CD1c-positive myeloid dendritic cell (primary cell): Measurements from ENCODE around the gene C9orf50.

Source experiments
- DNase-seq: peaks from one replicate; pipeline ENCODE4 v3.0.0-alpha.2; 2016; ENCODE audit errors: extremely low spot score

C9orf50 gene

DNA sequence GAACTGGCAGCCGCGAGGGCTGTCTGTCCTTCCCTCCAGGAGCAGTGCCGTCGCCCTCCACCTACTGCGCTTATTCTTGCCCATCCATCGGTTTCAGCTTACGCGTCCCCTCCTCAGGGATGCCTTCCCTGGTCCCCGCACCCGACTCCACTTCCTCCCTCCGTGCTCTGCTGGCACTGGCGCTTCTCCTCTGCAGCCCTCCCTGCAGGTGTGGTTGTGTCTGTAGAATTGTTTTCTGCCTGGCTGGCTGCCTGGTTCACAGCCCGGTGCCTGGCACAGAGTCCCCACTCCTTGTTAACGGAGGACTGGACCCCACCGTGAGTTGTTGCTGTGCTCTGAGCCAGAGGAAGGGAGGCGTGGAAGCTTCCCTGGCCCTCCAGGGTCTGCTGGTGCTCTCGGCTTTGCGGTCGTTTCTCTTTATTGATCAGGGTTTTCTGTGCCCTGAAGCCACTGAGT lies 10.8 kb upstream of the C9orf50 start:
- no peak for DNase-seq

DNA sequence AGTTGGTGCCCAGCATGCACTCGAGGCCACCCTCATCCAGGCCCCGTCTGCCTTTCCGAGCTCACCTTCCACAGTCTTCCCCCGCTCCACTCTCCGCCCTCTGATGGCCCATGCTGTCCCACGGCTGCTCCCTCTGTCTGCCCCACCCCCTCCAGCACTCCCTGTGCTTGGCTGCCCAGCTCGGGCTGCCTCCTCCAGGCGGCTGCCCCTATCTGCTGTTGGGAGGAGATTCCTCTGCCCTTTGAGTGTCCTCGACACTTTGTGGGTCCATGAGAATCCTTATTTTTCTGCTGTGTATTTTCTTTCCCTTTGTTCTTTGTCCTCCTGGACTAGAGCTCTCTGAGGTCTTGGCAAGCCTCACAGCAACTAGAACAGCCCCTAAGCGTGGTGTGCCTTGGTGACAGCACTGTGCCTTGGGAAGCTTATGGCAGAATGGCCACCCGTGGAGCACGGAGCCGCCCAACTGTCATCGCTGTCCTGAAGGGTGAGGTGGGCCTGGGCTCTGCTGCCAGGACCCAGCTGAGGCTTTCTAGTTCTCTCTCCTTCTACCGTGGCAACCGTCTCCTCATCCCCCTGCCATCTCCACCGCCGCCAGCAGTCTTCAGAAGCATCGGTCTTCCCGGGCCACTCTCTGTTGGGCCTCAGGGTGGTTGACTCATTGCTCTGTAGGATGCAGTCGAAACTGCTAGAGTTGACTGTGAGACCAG lies 10.2 kb upstream of the C9orf50 start:
- DNase-seq = peak; percentile 49

DNA sequence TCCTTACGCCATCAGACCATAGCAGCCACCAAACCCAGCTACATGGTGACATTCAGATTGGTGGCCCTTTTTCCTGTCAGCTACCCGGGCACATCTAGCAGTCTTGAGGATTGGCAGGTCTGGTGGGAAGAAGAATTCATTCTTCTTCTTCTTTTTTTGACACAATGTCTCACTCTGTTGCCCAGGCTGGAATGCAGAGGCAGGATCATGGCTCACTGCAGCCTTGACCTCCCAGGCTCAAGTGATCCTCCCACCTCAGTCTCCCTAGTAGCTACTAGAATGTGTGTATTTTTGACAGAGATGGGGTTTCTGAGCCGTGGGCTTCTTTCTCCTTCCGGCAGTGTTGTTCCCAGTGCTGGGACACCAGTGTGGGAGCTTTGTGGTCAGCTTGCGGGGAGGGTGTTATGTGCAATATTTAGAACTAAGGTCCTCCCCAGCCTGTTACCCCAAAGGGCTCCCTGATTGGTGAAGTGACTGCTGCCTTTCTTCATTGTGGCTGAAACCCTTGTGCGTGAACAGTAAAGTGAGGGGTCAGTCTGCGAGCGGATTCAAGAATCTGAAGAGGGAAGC lies 8.4 kb upstream of the C9orf50 start:
- DNase-seq = peak; percentile 26

DNA sequence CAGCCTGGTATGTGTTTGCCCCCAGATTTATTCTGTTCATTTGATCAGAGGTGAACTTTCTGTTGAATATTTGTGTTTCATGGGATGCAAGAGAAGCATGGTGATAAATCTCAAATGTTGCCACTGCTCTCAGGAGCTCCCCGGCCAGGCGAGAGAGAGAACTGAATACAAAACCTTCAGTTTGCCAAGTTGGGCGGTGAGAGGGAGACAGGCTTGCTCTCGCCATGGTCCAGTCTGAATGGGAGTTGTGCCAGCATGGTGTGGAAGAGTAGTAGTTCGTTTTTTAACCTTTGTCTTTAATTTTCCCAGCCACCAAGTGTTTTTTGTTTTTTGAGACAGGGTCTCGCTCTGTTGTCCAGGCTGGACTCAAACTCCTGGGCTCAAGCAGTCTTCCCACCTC lies 7.8 kb upstream of the C9orf50 start:
- DNase-seq = no peak

DNA sequence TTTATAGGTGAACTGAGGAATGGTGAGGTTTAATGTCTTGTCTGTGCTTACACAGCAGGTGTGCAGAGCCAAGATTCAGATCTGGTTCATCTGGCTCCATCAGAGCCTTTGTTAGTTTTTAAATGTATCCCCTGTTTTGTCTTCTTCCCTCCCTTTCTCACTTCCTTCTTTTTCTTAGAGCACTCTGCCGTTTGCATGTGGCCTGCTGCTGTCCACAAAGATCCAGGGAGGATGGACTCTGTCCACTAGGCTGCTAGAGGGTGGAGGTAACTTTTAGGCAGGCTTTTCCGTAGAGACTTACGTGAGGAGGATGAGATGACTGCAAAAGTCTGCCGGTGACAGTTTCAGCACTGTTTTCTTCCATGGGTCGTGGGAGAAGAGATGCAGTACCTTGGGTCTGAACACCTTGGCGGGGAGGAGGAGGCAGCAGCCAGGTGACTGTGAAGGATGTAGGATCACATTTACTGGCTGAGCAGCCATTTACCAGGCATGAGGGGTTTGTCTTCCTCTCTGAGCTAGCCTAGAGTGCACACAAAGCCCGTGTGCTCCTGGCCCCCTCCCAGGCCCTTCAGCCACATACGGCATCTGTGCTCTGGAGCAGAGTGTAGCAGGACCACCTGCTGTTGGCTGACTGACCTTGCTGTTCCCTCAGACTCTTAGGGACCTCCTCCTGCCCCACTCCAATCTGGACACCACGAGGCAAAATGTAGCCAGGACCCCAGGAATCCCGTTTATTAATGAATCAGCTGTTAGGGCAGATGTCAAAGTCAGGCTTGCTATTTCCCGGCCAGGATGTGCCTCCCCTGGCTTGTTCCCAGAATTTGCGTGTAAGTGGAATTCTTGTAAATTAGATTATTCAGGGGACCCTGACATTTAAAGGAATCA lies 6.9 kb upstream of the C9orf50 start:
- DNase-seq = no peak

DNA sequence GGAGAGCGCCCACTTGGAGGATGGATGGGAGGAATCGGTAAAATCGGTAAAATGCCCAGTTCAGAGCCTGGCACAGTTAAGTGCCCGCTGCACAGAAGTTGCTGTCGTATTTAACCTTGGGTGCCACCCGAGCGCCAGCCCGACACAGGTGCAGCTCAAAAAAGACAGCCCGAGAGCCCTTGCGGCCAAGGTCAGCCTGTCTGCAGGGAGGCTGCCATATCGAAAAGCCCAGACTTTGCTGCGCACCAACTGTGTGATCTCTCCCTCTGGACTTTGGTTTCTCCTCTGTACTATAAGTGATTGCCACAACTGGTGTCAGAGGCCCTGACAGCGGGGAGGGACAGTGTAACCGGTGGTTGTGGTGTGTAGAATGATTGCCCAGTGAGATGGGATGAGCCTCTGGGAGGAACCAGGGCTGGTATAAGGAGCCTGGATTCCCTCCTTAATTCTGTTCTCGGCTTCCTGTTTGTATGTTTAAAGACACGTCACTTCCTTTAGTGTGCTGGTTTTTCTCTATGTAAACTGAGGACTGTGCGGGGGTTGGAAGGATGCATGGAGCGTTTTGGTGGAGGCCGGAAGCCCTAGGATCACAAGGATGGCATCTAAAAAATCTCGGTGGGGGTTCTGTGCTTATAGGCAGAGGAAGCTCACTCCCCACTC lies 5.9 kb upstream of the C9orf50 start:
- DNase-seq = peak; percentile 41

DNA sequence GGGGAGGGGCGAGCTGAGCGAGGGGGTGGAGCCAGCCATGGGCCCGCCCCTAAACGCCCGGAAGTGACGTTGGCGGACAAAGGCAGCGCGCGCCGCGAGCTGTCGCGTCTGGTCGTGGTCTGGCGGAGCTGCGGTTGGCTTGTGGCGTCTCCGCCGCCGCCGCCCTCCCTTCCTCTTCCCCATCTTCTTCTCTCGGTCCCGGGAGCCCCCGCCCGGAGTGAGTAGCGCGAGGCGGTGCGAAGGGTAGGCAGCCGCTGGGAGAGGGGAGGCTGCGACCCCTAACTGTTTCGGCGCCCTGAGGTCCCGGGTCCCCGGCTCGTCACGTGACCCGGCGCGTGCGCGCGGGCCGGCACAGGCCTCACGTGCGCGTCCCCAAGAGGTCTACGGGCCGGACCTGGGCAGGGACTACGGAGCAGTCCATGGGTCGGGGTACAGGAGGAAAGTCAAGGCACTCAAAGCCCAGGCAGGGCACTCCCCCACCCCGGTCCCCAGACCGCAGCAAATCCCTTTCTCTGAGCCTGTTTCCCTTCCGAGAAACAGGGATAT lies 5.3 kb upstream of the C9orf50 start, which contains the start of gene NTMT1:
NTMT1 (plus strand) TSS at position 85 of the 546 bp plus-strand sequence. CDS start 6,541 bp downstream, outside the sequence.
- peak; percentile 94 for DNase-seq

DNA sequence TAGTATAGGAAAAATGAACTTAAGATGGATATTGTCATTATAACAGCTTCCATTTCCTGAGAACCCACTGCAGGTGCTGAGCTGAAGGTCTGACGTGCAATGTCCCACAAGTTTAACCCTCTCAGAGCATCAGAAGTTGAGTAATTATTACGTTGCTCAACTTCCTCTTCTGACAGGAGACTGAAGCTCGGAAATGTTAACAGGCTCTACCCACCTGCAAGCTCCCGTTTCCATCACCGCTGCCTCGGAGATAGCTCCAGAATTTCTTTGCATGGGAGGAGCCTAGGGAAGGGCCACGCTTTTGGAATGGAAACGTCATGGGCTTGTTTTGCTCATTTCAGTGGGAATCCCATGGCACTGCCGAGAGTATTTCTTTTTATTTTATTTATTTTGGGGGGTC lies 4.0 kb upstream of the C9orf50 start:
- DNase-seq = peak; percentile 90

DNA sequence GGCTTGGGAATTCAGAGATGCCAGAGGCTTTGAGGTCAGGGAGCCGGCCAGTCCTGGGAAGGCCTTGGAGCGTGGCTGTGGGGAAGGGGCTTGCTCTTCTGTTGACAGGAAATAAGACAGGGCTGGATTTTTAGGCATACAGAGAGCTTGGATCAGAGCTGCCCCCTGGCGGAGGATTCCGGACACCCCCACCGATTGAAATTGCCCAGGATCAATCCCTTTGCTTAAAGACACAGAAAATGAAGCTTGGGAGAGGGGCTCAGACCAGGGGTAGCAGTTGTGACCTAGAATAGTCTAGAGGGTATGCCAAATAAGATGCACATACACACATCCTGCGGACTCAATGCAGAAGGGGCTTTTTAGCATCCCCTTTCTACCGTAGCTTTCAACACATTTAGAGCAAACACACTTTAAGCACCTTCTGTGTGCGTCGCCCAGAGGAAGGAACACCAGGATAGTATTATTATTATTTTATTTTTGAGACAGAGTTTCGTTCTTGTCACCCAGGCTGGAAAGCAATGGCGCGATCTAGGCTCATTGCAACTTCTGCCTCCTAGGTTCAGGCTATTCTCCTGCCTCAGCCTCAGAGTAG lies 3.4 kb upstream of the C9orf50 start:
- peak; percentile 72 for DNase-seq

DNA sequence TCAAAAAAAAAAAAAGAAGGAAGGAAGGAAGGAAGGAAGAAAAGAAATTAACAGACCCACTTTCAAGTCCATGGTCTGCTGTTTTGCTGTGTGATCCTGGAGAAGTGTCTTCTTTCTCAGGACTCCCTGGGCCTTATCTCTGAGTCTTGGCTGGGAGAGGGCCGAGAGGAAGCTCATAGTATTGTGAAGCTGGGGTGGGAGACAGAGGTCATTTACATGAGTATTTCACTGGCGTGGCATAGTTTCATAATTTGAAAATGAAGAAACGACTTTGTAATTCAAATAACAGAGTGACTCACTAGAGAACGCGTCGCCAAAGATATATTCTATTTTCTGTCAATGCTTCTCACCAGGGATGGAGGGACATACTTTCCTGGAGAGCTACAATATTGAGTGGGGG lies 2.4 kb upstream of the C9orf50 start:
- peak; percentile 74 for DNase-seq

DNA sequence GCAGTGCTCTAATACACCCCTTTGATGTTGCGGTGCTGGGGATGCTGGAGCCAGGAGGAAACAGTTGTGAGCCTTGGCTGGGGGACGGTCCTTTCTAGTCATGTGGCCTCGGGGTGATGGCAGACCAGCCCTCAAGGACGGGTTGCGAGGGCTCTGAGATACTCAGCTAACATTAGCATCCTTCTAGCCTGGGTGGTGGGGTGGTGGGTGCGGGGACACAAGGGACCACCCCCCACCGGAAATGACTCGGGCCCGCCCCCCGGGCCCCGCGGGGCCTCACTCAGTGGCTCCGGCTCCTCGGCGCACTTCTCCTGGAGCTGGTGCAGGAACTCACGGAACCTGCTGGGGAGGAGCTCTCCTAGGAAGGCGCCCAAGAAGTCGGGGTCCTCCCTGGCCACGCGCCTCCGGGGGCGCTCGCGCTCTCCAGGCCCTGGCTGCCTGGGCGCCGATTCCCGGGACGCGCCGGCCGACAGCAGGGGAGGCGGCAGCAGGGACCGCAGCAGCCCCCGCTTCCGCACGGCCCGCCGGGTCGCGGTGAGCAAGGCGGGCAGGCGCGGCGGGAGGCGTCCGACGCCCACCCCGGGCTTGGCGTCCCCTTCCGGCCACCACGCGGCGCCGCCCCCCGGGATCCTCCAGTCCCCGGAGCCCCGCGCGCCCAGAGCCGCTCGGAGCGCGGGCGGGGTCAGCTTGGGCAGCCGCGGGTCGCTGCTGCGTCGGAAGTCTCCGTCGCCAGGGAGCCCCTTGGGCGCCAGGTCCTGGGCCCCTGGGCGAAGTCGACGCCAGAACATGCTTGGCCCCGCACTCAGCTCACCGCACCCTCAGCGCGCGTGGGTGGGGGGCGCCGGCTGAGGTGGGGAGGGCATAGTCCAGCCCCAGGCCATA lies 873 bp downstream of the C9orf50 start:
- peak; percentile 69 for DNase-seq

DNA sequence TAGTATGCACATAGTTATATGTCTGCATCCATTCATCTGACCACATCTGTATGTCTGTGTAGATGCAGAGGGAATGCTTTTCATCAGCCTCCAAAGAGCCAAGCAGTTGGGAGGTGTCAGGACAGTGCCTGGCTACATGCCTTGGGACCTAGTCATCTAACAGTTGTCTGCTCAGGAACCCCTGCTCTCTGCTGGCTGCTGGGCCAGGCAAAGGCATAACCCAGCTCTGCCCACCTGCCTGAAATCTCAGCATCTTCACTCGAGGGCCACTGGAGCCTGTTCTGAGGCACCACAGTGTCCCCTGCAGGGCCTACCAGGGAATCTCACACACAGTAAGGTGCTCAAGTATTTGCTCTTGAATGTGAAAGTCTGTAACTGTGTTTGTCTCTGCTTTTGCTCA lies 3.7 kb downstream of the C9orf50 start:
- DNase-seq = peak; percentile 31

DNA sequence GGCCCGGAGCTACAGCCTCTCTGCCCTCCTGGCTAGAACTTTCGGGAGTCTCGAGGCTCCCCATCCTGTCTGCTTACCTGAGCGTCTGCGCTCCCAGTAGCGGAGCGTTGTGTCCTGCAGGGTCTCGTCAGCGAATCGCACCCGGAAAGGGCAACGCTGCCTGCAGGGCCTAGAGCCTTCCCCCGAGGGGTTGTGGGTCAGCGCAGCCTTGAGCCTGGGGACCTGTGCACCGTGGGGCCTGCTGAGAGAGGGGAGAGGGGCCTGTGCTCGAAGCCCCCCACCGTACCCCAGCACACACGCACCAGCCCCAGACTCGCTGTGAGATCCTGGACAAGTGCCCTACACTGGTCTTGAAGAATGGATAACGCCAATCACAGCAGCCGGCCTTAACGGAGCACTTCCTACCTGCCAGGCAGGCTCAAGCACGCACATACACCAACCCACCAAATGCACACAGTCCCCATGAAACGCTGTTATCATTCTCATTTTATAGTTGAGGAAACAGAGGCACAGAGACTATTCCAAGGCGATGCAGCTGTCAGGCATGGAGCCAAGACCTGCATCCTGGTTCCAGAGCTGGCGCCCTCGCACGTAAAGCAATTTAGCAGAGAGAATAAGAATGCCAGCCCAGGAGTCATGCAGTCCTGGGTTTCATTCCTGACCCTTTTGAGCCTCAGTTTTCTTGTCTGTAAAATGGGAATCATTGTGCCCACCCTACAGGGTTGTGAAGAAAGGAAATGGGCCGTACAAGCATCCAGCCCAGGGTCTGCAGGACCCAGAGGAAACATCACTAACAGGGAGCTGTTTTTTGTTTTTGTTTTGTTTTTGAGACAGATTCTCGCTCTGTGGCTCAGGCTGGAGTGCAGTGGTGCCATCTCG lies 5.3 kb downstream of the C9orf50 start:
- no peak for DNase-seq

DNA sequence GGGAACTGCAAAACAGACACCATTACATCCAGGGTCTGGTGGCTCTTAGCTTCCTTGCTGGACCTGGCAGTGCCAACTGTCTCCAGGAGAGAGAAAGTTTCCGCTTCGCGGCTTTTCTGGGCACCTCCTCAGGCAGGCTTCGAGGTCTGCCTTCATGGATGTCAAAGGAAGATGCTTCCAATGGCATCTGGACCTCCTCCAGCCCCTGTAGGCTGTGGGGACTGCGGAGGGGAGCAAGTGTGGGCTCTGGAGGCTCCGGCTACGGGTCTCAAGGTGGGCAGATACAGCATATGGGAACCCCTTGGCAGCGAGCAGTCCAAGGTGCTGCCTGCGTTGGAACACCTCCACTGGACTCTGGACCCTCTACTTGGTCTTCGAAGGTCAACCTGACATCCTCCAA lies 6.0 kb downstream of the C9orf50 start:
- DNase-seq = no peak

DNA sequence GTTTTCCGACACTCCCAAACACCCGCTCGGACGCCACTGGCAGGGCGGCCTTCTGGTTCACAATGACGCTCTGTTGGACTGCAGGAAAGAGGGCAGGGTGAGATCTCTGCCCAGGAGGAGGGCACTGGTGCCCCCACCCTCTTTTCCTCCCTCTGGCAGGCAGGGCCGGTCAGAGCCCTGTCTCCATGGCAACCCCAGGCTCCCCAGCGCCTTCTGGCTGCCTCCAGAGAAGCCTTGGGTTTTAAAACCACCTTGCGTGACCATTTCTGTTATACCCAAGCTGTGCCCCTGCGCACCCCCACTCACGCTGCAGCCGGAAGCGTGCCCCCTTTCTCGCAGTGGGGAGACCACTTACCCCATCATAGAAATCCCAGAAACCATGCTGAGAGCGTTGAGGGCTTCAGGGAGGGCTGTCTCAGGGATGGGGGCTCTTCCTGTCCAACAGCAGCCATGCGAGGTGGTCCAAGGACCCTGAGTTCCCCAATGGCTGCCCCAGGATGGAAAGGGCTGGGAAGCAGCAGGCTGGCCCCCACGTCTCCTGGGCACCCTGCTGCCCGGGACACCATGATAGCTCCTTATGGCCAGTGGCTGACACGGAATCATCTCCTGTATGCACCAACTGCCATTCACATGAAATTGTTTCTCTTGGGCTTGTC lies 7.3 kb downstream of the C9orf50 start:
- DNase-seq = no peak

DNA sequence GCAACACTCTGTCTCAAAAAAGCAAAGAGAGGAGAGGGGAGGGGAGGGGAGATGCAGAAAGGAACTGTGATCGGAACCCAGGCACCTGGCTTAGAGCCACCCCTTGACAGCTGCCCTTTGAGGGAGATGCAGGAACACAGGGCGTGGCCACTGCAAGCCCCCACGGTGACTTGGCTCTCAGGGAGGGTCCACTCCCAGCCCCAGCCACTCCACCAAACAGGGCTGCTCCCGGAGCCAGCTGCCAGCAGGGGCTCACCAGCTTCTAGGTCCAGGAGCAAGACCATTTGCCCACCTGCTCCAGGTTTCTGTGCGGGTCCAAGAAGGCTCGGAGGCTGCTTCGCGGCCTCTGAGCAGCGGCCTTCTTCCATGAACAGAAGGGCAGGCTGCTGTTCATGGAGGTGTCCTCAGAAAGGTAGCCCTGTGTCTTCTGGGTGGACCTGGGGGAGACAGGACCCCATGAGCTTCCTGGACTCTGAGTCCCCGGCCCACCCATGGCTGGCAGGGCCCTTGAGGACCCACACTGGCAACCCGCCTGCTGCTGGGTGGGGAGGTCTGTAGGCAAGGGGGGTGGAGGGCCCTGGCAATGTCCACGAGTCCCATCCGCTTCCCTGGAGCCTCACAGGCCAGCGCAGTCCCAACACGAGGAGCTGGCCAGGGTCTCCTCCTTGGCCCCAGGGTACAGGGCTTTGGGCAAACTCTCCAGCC lies 7.9 kb downstream of the C9orf50 start:
- DNase-seq = no peak

DNA sequence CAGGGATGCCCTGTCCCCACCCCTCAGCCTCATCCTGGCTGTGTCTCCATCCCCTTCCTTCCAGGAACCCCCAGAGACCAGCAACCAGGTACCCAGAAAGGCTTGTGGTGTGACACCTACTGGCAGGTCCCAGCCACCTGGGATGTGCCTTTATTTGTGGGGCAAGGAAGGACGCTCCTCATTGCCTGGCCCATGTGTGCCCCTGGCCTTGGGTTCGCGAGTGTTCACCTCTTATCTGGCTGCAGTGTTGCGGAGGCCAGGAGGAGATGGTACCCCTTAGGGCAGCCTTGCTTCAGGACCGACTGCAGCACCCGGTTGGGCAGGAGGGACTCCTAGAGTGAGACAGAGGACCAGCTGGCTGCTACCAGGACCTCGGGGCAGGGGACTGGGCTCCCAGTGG lies 8.8 kb downstream of the C9orf50 start:
- DNase-seq = no peak

DNA sequence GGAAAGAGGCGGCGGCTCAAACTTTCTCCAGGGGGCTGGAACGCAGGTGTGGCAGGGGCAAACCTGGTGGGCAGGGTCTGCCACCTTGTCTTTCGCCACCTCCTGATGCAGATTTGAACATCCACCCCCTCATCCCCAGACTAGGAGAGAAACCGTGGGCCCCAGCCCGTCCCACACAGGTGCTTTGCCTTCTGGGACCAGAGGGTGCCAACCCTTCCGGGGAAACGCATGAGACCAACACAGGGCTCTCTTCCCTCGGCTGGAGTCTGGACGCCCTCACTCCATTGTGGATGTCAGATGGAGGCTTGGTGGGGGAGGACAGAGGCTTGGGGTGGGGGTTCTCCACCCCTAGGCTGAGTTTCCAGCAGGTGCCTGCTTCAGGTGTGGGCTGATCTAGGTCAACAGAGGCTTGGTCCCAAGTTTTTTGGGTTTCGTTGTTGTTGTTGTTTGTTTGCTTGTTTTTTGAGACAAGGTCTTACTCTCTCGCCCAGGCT lies 9.5 kb downstream of the C9orf50 start:
- DNase-seq = no peak
